ENCODE results near the gene HLCS.

HLCS gene

DNA sequence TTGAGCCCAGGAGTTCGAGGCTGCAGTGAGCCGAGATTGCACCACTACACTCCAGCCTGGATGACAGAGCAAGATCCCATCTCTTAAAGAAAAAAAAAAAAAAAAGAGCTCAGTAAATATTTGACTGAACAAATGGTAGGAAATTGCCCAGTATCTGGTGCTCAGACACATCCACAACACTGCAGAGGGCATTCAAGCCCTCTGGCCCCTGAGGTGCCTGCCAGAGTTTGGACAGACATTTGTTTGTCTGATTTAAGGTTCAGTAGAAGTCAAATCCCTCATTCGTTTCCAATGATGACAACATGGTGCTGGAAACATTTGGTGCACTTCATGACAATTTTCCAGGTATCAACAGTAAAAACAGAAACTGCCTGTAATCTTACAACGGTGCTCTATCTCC lies 86.6 kb downstream of the HLCS start:
- DNase-seq = no peak

DNA sequence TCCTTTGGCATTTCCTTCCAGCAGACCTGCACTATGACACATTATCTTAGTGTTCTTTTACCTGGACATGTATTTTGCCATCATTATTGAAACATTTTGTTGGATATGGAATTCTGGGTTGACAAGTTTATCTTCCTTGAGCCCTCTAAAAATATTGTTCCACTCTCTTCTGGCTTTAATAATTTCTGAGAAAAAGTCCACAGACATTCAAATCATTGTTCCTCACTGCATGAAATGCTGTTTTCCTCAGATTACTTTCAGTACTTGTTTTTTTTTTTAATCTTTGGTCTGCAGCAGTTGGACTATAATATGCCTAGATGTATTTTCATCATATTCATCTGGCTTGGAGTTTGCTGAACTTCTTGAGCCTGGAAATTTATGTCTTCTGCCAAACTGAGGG lies 88.7 kb downstream of the HLCS start:
- no peak for DNase-seq

DNA sequence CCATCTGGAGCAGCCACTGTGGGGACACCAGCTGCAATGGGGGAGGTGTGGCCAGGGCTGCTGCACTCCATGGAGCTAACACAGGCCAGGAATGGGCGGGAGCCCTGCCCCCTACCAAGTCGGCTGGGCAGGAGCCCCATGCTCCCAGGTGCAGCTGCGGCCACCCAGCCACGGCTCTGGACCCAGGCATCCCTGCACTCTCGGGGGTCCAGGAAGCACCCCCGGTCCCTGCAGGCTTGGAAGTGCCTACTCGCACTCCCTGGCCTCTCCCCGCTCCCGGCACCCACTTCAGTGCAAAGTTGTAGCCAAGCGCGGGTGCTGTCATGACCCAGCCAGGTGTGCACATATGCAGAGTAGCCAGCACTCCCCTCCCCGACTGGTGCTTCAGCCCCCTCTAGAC lies 91.8 kb downstream of the HLCS start:
- no peak for DNase-seq

DNA sequence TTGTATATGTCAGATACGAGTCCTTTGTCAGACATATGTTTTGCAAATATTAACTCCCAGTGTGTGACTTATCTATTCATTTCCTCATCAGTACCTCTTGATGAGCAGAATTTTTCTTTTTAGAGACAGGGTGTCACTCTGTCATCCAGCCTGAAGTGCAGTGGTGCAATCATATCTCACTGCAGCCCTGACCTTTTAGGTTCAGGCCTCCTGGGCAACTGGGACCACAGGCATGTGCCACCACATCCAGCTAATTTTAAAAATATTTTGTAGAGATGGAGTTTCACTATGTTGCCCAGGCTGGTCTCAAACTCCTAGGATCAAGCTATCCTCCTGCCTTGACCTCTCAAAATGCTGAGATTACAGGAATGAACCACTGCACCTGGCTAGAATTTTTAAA lies 93.0 kb downstream of the HLCS start:
- DNase-seq = no peak

DNA sequence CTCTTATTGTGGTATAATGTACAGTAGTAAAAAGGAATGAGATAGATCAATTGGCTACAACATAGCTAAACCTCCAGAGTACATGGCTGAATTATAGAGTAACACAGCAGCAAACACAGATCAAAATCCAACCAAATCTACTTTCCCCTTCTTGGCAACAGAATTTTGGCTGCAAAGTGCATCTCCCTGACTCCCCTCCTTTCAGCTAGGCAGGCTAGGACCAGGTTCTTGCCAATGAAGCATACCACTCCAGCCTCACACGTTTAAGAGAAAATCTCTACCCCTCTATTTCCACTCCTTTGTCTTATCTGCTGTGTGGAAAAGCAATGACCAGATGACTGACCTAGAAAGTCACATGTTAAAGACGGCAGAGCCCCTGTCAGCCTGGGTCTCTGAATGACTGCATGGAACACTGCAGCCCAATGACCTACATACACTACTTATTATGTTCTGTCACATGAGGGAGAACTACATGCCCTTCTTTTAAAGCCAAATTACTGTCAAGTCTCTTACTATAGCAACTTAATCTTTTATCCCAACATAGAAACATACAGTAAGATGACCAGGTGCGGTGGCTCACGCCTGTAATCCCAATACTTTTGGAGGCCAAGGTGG lies 99.1 kb downstream of the HLCS start:
- DNase-seq = no peak

DNA sequence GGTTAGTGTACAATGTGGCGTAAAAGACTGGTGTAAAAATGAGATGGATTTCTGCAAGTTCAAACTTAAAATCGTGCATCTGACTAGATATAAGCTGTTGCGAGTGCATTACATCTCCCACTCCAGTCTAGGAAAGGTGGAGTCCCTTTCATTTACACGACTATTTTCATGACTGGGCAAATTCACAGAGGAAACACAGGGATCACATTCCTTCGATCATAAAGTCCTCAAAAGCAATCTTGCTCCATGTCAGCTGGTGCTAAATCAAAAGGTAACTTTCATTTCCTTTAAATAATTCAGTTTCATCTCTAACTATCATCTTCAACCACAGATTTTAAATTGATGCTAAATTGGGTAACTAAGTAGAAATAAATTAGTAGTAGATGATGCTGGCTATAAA lies 100.0 kb downstream of the HLCS start:
- DNase-seq = no peak

DNA sequence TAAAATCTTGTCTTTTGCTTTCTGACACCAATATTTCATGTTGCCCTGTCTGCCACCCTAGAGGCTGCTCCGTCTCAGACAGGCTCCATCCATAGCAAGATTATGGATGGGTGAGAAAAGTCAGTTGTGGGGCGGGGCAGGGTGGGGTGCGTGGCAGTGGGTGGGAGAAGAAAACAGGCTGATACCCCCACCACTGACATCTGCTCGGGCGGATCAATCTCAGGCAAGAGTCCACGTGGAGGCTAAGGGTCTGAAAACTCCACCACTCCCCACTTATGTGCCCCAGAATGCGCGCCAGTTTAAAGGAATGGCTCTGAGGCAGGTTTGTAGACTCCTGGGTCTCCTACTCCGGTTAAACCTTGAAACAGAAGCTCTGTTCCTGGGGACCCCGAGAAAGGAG lies 101.5 kb downstream of the HLCS start:
- DNase-seq = no peak

DNA sequence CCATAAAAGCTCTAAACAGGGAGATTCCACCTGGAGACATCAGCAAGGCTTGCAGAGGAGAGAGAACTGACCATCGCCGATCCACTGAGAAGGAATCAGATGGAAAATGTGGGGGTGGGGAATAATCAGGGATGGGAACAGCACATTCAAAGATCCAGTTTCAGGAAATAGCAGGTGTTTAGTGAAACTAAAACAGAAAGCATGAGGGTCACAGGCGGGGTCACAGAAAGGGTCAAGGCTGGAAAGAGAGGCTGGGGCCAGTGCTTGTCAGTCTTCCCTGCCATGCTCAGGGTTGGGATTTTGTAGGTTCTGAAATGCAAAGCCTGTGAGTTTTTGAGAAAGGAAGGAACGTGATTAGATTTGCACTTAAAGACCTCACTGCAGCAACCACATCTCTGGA lies 103.2 kb downstream of the HLCS start:
- DNase-seq = no peak

DNA sequence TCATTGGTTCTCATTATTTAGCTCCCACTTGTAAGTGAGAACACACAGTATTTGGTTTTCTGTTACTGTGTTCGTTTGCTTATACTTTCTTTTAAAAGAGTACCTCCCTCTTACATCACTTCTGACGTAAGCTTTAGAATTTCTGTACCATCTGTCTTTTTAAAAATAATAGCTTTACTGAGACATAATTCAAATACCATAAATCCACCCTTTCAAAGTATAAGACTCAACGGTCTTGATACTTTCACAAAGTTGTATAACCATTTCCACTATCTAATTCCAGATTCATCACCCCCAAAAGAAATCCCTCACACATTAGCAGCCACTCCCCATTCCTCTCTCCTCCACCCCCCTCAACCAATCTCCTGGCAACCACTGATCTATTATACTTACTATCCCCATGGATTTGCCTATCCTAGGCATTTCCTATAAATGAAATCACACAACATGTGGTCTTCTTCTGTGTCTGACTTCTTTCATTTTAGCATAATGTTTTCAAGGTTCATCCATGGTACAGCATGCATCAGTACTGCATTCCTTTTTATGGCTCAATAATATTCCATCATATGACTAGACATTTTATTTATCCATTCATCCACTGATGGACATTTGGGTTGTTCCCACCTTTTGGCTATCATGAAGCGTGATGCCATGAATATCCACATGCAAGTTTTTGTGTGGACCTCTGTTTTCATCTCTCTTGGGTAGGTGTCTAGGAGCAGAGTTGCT lies 104.7 kb downstream of the HLCS start:
- no peak for DNase-seq

DNA sequence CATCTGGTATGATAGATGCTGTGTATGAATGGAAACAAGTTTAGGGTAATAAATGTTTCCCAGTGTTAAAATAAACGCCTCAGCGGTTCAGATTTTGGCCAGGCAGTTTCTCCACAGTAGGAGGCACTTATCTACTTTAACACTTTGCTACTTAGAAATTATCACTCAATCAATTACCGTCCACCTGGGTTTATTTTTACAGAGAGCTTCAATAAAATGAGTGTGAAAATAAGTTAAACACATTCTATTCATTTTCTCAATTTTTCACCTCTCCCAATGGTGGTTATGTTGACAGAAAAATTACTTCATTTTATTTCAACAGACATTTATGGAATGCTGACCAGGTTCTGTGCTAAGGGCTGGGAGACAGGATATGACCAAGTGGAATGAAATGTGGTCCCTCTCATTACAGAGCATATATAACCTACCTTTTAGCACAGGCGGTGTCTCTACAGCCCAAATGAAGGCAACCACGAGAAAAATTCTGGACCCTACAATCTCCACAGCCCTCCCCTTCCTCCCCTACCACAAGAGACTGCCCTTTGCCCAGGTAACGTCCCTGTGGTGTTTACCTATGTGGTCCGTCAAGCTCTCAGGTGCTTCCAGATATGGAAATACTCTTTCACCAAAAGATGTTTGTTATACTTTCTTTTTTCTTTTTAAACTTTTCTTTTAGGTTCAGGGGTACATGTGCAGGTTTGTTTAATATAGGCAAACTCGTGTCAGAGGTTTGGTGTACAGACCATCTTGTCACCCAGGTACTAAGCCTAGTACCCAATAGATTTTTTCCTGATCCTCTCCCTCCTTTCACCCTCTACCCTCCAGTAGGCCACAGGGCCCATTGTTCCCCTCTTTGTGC lies 105.5 kb downstream of the HLCS start:
- no peak for DNase-seq

DNA sequence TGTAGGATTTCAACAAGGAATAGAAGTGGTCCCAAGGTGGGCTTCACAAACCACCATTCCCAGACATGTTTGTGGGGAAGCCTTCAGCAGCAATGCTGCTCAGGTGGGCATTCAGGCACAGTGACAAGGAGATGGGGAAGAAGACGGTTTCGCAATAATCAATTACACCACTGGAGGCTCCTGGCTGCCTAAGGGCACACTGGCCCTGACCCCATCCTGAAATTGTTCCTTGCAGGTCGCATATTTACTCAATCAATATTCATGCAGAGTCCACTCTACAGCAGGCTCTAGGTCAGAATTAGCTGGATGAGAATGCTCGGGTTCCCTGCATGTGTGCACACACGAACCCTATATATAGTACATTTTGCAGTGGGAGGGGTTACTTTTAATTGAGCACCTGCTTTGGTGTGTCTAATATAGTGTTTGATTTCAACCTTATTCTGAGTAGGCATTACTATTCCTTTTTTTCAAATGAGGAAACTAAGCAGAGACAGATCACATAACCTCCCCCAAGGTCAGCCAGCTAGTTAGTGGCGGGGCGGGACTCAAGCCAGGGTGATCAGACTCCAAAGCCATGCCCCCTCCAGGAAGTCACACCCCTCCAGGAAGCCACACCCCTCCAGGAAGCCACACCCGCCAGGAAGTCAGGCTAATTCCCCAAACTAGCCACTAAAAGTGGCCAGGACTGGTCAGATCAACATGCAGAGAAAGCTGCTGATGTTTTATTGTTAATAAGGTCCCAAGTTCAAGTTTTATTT lies 106.5 kb downstream of the HLCS start:
- no peak for DNase-seq

DNA sequence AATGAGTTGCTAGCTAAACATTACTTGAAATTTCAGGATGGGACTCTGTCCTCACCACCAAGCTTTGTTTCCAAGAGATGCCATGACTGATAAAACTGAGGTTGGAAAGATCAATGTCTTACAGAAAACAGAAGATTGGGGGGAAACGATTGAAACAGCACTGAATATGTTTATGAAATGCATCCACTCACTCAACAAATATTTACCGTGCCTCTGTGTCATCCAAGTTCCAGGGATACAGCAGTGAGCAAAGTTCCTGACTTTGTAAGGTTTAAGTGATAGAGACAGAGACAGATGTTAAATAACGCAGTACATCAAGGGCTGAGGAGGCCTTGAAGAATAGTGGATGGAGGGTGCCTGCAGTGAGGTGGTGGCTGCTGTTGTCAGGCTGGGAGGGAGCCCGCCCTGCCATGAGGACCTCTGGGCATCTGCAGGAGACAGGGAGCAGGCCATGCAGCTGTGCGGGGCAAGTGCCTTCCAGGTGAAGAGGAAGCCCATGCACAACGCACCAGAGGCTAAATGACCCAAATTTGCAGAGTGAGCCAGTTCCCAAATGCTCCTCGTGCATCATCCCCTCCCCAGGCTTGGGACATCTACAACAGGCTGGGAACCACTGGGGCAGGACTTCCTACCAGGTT lies 108.0 kb downstream of the HLCS start:
- no peak for DNase-seq

DNA sequence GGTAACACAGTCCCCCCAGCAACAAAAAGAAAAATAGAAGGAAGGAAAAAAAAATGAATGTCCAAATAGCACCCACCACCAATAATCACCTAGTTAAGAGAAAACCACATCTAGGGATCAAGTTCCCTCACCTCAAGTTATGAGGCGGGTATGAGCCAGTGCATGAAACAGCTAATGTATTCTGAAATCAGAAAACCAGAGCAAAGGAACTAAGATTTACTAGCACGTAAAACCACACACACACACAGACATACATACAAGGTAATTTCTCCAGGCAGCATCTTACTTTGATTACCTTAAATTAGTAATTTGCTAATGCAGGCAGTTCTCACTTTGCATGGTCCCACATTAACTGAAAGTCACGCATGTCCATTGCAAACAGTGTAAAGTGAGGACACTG lies 109.8 kb downstream of the HLCS start:
- DNase-seq = no peak

DNA sequence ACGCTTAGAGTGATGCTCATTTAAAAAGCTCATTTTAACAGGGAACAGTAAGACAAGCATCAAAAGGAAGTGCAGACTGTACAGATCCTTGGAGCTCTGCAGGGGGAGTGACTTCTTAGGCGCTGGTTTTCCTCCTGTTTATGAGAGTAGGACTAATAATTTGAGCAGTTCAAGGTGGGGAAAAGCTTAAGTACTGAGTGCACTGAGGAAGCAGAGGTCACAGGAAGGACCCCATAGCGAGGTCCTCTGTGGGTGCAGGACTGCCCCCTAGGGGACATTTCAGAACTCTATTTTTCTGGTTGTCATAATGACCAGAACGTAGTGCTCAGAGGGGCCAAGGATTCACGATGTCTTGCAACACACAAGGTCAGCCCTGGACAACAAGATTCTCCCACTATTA lies 112.1 kb downstream of the HLCS start:
- no peak for DNase-seq

DNA sequence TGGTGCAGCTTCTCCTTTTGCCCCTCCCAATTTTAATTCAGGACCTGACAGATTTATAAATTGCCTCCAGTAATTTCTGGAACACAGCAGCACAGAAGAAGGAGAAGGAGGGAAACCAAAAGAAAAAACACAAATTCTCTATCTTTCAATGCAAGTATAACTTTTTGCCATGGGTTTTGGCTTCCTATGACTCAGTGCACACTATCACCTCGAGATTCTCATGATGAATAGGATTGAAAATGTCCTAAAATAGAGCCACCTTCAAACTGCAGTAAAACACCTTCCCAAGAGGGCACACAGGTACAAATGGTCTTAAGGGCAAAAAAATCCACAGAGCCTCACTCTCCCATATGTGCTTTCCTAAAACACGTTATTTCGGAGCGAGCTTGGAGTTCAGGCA lies 113.6 kb downstream of the HLCS start:
- DNase-seq = no peak

DNA sequence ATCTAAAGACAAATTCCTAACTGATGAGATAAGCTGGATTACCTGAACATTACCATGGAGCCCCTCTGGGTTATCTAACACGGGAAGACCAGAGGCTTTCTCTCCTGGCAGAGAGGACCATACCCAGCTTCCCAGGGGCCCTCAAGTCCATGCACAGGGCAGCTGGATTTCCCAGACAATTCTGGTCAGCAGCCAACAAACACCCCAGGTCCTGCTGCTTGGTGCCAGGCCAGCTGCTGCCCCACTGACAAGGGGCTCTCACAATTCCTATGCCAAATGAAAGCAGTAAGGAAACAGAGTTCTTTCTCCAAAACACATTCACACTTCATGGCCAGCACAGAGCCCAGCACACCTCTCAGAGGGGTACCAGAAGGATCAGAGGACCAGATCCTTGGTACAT lies 114.2 kb downstream of the HLCS start:
- DNase-seq = no peak

DNA sequence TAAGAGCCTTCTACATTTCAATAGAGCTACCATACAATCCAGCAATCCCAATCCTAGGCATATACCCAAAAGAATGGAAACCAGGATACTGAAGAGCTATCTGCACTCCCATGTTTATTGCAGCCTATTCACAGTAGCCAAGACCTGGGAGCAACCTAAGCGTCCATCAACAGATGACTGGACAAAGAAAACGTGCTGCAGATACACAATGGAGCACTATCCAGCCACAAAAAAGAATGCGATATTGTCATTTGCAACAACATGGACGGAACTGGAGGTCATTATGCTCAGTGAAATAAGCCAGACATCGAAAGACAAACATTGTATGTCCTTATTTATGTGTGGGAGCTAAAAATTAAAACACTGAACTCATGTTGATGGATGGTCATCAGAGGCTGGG lies 115.3 kb downstream of the HLCS start:
- no peak for DNase-seq

DNA sequence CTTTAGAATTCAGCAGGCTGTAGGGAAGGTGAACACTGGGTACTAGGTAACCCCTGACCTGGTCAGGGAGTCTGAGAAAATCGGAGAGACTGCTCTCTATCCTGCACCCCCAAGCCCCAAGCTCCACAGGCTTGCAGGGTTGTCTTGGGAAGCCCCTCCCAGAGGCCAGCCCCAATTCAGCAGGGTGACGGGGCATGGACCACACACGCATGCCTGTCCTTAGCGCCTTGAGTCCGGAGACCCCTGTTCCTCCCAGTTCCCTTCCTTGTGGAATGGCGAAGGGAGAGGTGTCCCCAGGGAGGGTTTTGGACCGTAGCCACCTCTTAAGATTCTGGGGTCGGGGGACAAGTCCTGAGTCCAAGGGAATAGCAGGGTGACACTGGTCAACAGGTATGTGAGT lies 116.1 kb downstream of the HLCS start:
- DNase-seq = no peak

DNA sequence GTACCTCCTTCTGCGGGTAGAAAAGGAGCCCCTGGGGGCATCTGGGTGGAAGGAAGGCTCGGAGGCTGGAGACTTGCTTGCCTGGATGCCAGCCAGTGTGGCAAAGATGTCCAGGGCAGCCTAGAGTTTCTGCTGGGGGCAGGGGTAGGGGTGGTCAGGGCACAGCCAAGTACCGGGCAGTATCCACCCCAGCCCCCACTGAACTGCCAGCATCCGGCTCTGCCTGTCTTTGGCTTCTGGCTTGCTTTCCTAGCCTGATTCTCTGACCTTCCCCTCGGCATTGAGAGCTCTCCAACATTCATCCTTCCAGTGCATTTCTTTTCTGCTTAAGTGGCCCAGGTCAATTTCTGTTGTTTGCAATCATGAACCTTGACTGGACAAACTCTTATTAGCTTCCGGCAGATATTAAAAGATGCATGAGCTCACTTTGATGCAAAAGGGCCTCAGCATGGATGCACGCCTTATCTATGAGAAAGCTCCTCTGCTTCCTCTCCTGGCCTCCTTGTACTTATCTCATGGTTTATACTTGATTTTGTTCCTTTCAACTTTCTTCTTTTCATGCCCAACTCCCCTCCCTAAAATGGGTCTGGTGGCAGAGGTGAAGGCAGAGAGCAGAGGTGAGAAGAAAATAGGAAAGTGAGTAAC lies 116.9 kb downstream of the HLCS start:
- no peak for DNase-seq

DNA sequence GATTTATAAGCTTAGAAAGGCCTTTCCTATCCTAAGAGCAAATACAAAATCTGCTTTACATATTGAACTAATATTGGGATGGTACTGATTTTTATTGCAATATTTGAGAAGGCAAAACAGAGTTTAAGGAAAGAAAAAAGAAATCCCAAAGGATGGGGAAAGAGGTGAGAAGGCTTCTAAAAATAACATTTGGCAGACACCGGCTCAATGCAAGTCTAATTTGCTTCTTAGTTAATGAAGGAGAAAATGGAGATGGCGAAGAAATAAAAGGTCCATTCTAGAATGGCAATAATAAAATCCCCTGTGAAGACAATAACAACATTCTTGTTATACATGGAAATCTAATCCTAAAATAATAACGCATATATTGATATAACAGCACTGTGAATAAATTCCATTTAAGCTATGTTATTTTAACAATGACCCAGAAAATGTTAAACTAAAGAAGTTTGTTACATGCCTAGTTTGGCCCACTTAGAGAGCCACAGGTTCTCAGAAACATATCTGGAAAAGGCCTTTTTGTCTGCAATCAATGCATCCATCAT lies 117.7 kb downstream of the HLCS start:
- no peak for DNase-seq

DNA sequence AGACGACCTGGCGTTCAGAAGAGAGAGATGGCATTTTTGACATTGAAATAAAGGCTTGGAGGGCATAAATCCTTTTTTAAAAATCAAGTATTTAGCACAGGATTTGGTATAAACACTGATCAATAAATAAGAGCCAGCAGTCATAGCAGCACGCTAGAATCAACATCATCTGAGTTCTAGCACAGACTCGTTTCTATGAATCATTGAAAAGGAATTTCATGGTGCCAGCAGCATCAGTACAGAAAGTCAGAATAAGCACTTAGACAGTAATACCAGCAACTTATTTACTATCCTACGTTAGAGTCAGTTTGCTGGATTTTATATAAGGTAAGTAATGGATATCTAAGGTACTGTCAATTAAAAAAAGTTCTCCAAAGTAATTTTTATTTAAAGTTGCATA lies 119.3 kb downstream of the HLCS start:
- no peak for DNase-seq

DNA sequence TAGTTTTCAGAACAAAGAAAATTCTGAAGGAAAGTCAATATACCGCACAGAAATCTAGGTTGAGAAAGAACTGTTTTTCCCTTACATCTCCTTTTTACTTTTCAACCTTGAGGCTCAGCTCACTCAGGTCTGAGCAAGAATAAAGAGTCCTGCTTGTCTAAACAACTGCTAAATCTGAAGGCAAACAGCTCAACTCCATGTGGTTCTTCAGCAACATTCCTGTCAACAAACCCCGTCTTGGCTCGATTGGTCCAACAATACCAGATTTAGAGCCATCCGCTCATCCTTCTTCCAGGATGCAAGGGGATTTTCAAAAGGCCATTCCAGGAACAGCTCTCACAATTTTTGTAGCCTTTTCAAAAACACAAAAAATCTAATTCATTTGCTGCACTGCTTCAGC lies 119.8 kb downstream of the HLCS start:
- no peak for DNase-seq
